GM23338 (cell line): ENCODE data around the gene PANK1. TPM values are rescaled to one million over a fixed set of nuclear protein-coding genes. Genes with fewer than 3 reads are reported as not detected.

Experiments
- CREB1 ChIP-seq: fragments of 250-450 bp; sonication (Bioruptor Pico); IDR thresholded peaks from 2 replicates; pipeline ENCODE4 v1.5.0; 2020; ENCODE audit warnings: low read depth, mild to moderate bottlenecking, moderate library complexity
- EZH2phosphoT487 ChIP-seq: fragments of 200-600 bp; sonication (generic); IDR thresholded peaks from one replicate; pipeline ENCODE4 v1.8.1; 2018; ENCODE audit warnings: antibody characterized with exemption; ENCODE audit not compliant: unreplicated experiment
- NANOG ChIP-seq: IDR thresholded peaks from 2 replicates; pipeline ENCODE4 v1.6.1; 2016; ENCODE audit warnings: antibody characterized with exemption, borderline replicate concordance
- ZNF331 ChIP-seq: fragments of 250-450 bp; sonication (Bioruptor Pico); IDR thresholded peaks from 2 replicates; pipeline ENCODE4 v1.5.0; 2020; ENCODE audit warnings: low read depth, mild to moderate bottlenecking, moderate library complexity
- polyA plus RNA-seq: library from polyadenylated mRNA; unstranded; fragments of >200 nt; fragmentation: Nextera tagmentation; extraction: Ambion mirVana; gene quantifications from 2 replicates; pipeline ENCODE4 v1.2.1, GENCODE V29; 2016
- total RNA-seq: library from RNA; depleted of rRNA; stranded (reverse); fragments of >200 nt; shearing (Covaris generic); gene quantifications from 2 replicates; pipeline ENCODE4 v1.2.3, GENCODE V29; 2014
- TF ChIP-seq, protein P1 (sequence below): fragments of 250-450 bp; sonication (Bioruptor Pico); IDR thresholded peaks from 2 replicates; pipeline ENCODE4 v1.5.0; 2020; ENCODE audit warnings: mild to moderate bottlenecking, moderate library complexity
- TF ChIP-seq, protein P2 (sequence below): IDR thresholded peaks from one replicate; pipeline ENCODE4 v1.6.1; 2018; ENCODE audit warnings: antibody characterized with exemption; ENCODE audit not compliant: unreplicated experiment

PANK1 gene
- total and polyA plus RNA-seq, 2 experiments from 2014 or later, result 15.2 to 44.7 TPM

DNA sequence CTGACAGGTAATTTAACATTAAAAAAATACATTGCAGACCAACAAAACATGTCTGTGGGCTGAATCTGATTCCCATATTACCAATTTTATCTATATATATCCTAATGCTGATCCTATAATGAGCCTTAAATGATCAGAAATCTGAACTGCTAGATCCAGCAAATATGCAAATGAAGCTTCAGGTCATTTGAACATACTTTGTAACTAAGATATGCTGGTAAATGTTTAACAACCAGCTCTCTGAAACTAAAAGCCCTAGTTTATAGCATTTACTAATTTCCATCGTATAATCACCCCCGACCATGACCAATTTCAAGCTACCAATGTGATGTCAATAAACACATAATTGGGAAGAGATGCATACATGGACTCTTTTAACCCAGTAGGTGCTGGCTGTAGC is 42.1 kb downstream of the PANK1 start (continued):
- TF ChIP-seq, protein P1, sequence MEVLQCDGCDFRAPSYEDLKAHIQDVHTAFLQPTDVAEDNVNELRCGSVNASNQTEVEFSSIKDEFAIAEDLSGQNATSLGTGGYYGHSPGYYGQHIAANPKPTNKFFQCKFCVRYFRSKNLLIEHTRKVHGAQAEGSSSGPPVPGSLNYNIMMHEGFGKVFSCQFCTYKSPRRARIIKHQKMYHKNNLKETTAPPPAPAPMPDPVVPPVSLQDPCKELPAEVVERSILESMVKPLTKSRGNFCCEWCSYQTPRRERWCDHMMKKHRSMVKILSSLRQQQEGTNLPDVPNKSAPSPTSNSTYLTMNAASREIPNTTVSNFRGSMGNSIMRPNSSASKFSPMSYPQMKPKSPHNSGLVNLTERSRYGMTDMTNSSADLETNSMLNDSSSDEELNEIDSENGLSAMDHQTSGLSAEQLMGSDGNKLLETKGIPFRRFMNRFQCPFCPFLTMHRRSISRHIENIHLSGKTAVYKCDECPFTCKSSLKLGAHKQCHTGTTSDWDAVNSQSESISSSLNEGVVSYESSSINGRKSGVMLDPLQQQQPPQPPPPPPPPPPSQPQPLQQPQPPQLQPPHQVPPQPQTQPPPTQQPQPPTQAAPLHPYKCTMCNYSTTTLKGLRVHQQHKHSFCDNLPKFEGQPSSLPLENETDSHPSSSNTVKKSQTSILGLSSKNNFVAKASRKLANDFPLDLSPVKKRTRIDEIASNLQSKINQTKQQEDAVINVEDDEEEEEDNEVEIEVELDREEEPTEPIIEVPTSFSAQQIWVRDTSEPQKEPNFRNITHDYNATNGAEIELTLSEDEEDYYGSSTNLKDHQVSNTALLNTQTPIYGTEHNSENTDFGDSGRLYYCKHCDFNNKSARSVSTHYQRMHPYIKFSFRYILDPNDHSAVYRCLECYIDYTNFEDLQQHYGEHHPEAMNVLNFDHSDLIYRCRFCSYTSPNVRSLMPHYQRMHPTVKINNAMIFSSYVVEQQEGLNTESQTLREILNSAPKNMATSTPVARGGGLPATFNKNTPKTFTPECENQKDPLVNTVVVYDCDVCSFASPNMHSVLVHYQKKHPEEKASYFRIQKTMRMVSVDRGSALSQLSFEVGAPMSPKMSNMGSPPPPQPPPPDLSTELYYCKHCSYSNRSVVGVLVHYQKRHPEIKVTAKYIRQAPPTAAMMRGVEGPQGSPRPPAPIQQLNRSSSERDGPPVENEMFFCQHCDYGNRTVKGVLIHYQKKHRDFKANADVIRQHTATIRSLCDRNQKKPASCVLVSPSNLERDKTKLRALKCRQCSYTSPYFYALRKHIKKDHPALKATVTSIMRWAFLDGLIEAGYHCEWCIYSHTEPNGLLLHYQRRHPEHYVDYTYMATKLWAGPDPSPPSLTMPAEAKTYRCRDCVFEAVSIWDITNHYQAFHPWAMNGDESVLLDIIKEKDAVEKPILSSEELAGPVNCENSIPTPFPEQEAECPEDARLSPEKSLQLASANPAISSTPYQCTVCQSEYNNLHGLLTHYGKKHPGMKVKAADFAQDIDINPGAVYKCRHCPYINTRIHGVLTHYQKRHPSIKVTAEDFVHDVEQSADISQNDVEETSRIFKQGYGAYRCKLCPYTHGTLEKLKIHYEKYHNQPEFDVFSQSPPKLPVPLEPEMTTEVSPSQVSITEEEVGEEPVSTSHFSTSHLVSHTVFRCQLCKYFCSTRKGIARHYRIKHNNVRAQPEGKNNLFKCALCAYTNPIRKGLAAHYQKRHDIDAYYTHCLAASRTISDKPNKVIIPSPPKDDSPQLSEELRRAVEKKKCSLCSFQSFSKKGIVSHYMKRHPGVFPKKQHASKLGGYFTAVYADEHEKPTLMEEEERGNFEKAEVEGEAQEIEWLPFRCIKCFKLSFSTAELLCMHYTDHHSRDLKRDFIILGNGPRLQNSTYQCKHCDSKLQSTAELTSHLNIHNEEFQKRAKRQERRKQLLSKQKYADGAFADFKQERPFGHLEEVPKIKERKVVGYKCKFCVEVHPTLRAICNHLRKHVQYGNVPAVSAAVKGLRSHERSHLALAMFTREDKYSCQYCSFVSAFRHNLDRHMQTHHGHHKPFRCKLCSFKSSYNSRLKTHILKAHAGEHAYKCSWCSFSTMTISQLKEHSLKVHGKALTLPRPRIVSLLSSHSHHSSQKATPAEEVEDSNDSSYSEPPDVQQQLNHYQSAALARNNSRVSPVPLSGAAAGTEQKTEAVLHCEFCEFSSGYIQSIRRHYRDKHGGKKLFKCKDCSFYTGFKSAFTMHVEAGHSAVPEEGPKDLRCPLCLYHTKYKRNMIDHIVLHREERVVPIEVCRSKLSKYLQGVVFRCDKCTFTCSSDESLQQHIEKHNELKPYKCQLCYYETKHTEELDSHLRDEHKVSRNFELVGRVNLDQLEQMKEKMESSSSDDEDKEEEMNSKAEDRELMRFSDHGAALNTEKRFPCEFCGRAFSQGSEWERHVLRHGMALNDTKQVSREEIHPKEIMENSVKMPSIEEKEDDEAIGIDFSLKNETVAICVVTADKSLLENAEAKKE, result no peak
- no peak for TF ChIP-seq ZNF331 (CRISPR knock-in tag)
- no peak for TF ChIP-seq CREB1 (CRISPR knock-in tag)
- TF ChIP-seq NANOG, result no peak
- TF ChIP-seq EZH2phosphoT487, result no peak
- TF ChIP-seq, protein P2, sequence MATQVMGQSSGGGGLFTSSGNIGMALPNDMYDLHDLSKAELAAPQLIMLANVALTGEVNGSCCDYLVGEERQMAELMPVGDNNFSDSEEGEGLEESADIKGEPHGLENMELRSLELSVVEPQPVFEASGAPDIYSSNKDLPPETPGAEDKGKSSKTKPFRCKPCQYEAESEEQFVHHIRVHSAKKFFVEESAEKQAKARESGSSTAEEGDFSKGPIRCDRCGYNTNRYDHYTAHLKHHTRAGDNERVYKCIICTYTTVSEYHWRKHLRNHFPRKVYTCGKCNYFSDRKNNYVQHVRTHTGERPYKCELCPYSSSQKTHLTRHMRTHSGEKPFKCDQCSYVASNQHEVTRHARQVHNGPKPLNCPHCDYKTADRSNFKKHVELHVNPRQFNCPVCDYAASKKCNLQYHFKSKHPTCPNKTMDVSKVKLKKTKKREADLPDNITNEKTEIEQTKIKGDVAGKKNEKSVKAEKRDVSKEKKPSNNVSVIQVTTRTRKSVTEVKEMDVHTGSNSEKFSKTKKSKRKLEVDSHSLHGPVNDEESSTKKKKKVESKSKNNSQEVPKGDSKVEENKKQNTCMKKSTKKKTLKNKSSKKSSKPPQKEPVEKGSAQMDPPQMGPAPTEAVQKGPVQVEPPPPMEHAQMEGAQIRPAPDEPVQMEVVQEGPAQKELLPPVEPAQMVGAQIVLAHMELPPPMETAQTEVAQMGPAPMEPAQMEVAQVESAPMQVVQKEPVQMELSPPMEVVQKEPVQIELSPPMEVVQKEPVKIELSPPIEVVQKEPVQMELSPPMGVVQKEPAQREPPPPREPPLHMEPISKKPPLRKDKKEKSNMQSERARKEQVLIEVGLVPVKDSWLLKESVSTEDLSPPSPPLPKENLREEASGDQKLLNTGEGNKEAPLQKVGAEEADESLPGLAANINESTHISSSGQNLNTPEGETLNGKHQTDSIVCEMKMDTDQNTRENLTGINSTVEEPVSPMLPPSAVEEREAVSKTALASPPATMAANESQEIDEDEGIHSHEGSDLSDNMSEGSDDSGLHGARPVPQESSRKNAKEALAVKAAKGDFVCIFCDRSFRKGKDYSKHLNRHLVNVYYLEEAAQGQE, result no peak
